Right renal cortex interstitium (tissue), 3 donors: ENCODE results near the gene ETF1. TPM values are rescaled to one million over a fixed set of nuclear protein-coding genes. Genes with fewer than 3 reads are reported as not detected.
A peak's percentile ranks its signal among the peaks of the same experiment; 100 is the strongest.
"Not testable (repeated sequence)": the region's sequence is repeated elsewhere in the genome, so short reads cannot be mapped to it uniquely, and the experiment has no call there.

Experiments used
- DNase-seq, 3 donors: peaks; one replicate each; pipeline ENCODE4 v3.0.0-alpha.2; 2013; ENCODE audit warnings: low read depth in 3 of 3, low spot score in 2 of 3
- polyA plus RNA-seq, 3 donors: library from polyadenylated mRNA; unstranded; fragments of 120-200 nt; gene quantifications; one replicate each; pipeline ENCODE4 v1.2.1, GENCODE V29; 2013; ENCODE audit not compliant: insufficient read length in 3 of 3

ETF1 gene
- polyA plus RNA-seq, 3 donors, result 75.5 to 82.8 (median 79.5) TPM

DNA sequence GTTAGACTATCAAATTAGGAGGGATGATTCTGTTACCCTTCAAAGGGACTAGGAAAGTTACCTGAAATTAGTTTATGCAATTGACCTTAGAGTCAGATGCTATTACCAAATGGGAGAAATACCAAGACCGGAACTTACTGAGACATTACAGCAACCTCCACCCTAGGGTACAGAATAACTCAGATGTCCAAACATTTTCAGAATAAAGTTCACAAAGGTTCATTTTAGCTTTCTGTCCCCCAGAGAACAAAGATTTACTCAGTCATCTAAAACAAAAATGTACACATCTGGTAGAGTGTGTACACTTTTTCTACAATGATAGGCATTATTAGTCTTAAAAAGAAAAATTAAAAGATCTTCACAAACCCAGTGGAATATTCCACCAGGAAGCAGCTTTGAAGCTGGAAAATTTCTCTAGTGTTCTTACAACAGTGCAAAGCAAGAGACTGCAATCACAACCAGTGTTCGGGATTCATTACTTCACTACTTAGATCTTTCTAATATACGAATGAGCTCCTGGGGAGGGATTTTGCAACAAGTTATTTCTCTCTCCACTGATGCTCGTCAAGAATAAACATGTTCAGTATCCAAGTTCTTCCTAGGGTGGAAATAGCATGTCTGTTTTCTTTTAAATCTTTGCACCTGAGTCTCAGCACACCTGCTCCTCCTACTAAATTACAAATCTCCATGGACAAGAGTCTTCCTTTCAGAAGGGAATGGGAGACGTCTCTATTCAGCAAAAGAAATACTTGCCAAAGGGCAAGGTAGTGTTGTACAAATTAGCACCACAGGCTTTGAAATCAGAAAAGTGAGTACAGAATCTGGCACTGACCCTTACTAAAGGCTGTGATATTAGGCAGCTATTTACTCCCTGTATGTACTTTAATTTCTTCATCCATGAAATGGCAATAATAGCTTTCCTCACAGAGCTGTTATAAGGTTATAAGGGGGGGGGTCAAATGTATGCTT, 8.8 kb downstream of the ETF1 start:
- no peak for DNase-seq

DNA sequence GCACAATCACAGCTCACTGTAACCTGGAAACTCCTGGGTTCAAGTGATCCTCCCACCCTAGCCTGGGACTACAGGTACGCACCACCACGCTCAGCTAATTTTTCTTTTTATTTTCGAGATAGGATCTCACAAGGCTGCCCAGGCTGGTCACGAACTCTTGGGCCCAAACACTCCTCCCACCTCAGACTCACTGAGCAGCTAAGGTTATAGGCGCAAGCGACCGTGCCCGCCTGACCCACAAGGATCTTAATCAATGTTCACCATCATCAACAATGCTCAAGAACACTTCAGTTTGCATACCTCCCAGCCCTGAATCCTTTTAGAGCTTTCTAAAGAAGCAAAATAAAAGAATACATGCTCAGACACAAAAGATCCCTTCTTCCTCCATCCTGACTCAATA, 13.2 kb downstream of the ETF1 start:
- DNase-seq, result no peak

DNA sequence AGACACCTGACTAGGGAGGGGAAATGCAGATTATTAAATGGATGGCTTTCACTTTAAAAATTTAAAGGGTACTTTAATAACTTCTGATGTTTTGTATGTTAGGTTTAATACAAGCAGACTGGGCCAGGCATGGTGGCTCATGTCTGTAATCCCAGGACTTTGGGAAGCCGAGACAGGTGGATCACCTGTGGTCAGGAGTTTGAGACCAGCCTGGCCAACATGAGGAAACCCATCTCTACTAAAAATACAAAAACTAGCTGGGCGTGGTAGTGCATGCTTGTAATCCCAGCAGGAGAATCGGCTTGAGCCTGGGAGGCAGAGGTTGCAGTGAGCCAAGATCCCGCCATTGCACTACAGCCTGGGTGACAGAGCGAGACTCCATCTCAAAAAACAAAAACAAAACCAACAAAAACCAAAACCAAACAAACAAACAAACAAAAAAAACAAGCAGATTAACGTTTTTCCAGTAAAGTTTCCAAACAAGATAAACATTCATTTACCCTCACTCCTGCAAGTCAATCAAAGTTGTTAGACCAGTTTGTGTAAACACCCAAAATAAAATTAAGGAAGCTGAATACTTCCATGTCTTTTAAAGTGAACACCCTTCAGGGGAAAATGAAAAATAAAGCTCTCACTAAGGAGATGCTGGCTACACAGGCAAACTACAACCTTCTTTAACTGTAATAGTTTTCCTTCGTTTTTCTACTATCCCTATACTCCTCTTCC, 14.1 kb downstream of the ETF1 start:
- DNase-seq, result no peak

DNA sequence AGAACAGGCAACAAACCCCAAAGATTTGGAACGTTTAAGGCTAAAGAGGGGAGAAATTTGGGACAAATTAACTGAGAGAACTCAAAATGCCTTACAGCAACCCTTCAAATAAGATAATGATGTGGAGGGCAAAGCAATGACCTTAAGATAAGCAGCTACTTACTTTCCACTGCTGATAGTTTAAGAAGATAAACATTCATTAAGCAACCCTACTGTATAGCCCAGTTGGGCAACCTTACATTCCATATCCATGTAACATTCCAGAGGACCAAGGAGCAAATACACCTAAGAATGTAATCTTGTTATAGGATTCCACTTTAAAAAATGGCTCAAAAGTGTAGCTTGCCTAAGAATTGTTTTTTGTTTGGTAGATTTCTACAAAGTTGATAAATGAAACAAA, 14.8 kb downstream of the ETF1 start:
- no peak for DNase-seq

DNA sequence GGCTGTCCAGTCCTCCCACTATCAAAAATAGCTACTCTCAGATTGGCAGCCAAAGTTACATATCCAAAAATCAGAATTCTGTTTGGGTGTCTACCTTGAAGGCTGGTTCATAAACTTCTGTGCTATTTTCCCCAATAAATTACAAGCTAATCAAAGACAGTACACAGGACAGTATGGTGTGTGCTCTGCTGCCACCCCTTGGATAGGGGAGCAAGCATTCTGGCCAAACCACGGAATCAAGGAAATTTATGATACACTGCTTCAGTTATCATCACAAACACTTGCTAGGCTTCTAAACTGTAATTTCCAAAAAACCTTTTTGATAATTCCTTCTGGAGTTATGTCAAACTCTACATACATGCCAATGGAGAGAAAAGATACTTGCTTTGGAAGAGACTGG, 15.9 kb downstream of the ETF1 start:
- DNase-seq, result no peak

DNA sequence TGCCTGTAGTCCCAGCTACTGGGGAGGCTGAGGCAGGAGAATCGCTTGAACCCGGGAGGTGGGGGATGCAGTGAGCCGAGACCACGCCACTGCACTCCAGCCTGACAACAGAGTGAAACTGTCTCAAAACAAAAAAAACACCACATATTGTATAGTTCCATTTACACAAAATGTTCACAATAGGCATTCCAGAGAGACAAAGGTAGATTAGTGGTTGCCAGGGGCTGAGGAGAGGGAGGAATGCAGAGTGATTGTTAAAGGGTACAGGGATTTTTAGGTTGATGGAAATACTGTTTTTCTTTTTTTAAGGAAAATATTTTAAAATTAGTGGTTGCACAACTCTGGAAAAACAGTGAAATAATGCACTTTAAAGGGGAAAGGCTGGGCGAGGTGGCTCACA, 19.6 kb downstream of the ETF1 start:
- DNase-seq, result no peak

DNA sequence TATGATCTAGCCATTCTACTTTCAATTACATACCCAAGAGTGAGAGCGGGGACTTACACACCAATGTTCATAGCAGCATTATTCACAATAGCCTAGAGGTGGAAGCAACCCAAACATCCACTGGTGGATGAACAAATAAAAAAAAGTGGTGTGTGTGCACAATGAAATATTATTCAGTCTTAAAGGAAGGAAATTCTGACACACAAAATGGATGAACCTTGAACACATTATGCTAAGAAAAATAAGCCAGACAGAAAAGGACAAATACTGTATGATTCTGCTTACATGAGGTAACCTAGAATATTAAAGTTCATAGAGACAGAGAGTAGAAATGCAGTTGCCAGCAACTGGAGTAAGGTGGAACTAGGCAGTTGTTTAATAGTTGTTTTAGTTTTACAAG, 22.1 kb downstream of the ETF1 start:
- no peak for DNase-seq

DNA sequence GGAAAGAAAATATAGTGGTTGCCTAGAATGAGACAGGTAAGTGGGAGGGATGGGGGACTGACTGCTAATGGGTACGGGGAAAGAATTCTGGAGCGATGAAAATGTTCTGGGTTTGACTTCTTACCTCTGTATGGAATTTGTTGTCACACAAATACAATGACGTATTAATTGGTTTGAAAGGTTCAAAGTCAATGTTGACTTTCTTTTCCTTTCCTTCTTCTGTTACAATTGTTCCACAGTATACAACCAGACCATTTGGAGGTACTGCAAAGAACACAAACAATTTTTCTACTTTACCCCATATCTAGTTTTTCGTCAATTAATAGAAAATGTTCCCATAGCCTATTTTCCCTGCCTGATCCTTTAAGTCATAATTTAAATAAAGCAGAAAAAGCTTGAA, 25.6 kb downstream of the ETF1 start:
- DNase-seq, result no peak

DNA sequence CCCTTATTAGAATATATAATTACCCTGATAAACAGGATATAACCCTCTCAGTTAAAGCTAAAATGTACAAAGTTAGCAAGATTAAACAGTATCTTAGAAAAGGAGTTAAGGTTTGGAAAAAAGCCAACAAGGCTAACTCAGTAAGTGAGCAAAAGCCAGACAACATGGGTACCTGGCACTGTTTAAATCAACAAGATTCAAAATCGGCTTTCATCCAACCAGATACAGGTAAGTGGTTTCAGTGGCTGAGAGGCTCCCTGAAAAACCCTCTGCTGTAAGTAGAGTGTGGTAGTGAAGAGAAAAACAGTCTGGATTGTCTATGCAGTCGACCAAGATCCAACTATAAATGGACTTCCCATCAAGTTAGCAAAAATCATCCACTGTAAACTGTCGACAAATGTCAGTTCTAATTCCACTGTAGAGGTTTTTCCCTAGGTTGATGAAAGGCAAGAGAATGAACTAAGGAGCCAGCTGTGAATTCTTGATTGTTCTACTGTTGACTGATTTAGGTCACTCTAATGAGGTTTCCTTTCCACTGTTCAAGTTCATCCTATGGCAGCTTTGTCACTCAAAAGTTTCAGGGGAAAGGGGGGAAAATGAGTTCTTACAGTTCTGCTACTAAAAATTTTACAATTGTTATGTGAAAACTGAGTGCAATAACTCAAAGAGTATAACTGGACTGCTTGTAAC, 27.3 kb downstream of the ETF1 start:
- DNase-seq, result no peak

DNA sequence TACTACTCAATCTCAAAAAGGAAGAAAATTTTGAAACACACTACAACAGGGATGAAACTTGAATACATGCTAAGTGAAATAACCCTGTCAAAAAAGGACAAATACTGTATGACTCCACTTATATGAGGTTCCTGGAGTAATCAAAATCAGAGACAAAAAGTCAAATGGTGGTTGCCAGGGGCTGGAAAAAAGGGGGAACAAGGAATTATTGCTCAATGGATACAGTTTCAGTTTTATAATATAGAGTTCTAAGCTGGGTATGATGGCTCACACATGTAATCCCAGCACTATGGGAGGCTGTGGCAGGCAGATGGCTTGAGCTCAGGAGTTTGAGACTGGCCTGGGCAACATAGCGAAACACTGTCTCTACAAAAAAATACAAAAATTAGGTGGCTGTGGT, 29.0 kb downstream of the ETF1 start:
- DNase-seq, result no peak

DNA sequence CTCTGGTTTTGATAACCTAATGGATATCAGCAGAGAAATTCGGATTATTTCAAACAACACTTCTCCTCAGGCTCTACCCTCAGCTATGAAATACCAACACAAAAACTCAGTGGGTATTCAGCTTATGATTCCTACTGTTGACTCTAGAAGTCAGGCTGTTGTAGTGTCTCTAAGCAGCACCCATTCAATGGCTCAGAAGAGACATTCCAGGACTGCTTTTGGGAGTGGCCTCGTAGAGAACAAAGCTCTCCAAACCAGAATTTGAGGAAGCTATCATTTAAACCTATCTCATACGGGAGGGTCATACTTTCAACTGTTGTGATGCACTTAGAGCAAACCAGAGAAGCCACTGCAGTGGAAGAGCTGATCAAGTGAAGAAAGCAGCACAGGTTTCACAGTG, 34.1 kb downstream of the ETF1 start:
- DNase-seq, result no peak

DNA sequence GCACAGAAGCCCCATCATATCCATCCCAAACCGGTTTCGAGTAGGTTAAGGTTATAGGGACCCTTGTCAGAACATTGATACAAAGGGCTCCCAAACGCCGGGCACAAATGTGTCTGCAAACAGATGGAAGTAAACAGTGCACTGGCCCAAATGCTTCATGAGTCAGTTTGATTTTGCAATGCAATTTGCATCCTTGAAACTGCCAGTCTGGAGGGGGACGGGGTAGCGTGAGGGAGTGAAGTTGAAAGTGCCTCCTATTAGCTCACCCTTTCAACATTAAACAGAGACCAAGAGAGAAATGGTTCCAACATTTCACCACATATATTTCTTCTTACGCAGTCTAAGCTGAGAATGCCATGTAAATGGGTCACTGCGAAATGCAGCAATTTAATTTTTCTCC, 35.6 kb downstream of the ETF1 start:
- not testable (repeated sequence) for DNase-seq

DNA sequence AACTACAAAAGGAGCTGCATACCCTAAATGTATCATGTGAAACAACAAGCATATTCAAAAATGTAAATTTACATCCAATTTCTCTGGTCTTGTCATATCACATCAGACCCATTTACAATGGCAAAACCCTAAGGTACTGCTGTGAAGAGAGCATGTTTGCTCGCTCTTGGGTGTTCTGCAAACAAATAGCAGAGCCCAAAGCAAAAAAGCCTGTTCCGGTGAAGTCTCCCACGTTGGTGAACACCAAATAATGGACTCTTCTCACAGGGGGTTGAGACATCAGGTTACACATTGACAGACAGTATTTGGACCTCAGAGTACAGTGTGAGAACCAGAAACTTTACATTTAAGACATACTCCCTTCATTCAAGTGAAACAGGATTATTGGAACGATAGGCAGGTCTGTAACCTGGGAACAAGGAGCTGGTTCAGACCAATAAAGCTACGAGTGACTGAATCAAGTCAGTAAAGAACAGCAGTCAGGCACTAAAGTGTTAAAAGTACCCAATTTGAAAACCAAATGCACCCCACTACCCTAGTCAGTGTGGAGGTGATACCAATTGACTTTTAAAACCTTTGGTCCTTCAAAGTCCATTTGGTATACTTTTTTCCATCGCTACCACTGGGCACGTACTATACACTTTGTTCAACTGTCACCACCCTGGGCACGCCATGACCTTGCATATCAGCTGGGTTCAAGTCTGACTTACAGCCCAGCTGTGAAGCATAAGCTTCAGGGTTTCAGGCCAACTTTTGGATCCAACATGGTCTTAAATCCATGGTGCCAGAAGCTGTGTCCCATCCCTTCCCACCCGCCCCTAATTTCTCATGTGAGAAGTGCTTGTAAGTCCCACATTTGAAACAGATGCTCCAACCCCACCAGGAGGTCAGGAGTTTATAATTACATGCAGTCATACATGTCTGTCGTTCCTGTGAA, 36.4 kb downstream of the ETF1 start:
- no peak for DNase-seq

DNA sequence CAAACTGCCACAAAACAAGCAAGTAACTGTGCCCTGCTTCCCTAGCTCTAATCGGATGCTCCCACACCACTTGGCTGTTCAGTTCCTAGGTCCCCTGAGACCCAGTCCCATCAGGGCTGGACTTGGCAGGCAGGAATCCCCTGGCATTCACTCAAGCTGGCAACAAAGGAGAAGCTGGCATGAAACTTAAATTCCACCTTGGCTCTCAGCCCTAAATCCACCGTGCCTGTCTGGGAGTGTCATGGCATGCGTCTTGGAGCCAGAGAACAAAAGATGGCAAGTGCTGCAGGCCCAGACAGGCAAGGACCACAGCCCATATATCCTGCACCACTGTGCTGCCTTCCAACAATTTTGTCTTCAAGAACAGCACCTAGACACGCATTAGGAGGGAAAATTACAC, 38.2 kb downstream of the ETF1 start:
- DNase-seq, result no peak

DNA sequence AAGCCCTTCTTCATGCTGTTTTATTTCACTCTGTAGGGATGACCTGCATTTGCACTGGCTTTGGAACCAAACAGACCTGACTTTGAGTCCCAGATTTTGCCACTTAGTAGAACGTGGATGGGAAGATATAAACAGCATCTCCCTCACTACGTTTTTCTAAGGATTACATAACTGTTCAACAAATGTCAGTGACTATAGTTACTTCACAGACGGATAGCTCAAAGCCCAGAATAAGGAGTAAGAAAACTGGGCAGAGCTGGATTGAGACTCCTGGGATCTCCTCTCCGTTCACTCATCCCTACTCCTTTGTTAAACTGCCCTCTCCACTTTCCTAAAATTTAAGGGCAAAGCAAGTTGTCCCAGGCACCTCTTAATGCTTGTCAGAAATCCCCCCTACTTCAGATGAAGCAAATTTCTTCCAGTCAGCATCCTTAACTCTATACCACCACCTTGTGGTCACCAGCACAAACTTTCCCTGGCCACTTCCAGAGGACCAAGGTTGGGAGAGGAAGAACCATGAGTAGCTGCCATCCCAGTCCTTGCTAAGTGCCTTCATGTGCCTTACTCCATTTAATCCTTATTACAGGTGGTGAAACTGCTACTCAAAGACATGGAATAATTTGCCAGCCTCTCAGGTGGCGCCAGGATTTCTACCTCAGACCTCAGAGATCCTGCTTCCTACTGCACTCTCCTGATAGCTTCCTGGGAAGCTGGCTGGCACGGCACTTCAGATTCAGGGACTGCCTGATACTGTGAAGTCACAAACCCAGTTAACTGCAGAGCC, 39.4 kb downstream of the ETF1 start:
- peak in 2 of 3 donors; percentile 39 to 60 for DNase-seq

DNA sequence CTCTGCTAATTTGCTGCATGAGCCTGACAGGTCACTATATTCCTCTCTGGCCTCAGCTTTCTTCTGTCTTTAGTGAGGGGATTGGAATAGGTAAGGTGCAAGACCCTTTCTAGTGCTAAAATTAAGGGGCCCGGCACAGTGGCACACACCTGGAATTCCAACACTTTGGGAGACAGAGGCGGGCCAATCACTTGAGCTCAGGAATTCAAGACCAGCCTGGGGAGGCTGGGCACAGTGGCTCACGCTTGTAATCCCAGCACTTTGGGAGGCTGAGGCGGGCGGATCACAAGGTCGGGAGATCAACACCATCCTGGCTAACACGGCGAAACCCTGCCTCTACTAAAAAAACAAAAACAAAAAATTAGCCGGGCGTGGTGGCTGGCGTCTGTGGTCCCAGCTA, 40.5 kb downstream of the ETF1 start:
- DNase-seq, result no peak

DNA sequence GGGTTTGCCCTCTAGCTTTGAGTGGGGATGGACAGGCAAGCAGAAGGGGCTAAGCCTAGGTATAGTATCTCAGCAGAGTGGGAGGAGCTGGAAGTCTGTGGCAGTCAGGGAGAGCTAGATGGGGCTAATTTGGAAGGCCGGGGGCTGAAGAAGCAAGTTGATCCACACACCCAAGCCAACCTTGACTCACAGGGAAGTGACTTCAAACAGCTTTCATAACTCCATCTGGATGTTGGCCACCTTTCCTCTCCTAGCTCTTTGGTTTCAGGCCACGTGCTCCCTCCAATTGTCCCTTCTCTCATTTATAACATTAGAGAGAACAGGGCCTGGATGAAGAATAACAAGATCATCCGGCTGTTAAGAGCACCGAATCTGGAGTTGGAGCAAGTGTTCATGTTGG, 40.9 kb downstream of the ETF1 start:
- no peak for DNase-seq

DNA sequence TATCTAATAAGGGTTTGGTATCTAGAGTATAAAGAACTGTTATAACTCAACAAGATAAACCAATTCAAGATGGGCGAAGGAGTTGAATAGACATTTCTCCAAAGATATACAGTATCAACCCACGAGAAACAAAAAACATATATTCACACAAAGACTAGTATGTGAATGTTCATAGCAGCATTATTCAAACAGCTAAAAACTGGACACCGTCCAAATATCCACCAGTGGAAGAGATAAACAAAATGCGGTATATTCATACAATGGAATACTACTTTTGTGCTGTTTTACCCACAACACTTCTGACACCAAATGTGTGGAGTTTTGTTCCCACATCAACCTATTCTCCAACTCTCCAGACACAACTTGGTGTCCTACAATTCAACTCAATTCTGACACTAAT, 44.7 kb downstream of the ETF1 start:
- no peak for DNase-seq

DNA sequence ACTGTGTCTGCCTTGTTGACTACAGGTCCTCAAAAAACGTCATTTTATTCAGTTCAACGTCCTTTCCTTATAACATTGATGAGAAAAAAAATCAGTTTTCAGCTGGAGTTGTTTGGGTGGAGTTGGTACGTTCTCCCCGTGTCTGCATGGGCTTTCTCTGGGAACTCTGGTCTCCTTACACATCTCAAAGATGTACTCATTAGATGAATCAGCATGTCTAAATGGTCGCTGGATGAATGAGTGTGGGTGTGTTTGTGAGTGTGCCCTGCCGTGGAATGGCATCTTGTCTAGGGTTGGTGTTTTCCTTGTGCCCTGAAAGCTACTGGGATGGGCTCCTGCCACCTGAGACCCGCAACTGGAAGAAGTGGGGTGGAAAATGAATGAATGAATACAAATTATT, 47.7 kb downstream of the ETF1 start:
- DNase-seq, result no peak
